ENCODE measurements around the gene CEP70.
"Not testable (repeated sequence)": the region's sequence is repeated elsewhere in the genome, so short reads cannot be mapped to it uniquely, and the experiment has no call there.

The CEP70 gene

DNA sequence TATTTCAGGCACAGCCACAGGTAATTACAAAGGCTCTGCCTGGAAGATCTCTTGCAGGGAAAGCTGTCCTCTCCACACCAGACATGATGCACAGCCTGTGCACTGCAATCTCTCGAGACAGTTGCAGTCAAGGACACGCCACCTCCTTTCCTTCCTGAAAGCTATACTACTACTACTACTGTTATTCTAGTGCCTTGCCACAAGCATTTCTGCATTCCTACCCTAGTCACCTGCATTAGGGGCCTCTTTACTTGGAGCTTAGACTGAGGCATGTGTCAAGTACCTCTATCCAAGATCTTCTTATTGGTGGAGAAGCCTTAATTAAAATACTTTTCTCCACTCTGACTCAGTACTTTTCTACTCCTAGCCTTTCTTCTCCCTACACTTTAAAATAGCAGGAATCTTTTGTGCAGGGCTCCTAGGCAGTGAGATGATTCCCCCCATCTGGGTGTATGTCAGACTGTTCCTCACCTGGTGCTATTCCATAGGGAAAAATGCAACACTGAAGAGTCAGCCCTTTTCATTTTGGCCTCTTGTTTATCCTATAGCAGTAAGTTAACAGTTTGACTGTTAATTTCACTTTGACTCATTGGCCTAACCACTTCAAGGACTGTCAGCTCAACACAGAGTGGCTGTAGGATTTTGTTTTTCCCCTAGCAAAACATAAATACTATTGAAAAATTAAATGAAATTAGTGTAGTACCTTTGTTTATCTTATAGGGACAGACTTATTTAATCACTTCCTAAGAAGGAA lies 80.8 kb downstream of the CEP70 start:
- DNase-seq (ENCODE audit: low read depth in 1 of 2, low spot score in 1 of 2): no peak

DNA sequence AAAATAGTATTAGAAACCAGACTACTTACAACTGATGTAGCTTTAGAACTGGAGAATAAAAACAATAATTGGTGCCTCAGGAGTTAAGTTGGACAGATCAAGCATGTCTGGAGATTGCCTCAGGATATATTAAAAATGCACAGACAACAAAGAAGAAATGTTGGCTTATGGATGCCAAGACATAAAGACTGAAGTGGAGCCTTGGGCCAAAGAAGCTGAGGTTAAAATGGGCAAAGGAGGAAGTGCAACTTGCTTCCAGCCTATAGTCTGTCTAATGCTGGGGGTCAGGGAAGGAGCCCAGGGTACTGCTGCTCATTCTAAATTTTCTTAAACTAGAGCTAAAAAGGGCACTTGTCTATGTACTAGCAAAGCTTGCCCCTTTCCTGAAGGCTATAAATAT lies 82.1 kb downstream of the CEP70 start:
- no peak for DNase-seq (ENCODE audit: low read depth in 1 of 2, low spot score in 1 of 2)

DNA sequence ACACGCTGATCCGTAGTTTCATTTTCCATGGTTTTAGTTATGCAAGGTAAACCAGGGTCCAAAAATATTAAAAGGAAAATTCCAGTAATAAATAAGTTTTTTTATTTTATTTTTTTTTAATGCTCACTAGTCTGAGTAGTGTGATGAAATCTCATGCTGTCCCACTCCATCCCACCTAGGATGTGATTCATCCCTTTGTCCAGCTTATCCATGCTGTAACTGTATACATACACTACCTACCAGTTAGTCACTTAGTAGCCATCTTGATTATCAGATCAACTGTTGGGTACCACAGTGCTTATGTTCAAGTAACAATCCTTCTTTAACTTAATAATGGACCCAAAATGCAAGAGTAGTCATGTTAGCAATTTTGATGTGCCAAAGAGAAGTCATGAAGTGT lies 84.5 kb downstream of the CEP70 start:
- DNase-seq (ENCODE audit: low read depth in 1 of 2, low spot score in 1 of 2): no peak

DNA sequence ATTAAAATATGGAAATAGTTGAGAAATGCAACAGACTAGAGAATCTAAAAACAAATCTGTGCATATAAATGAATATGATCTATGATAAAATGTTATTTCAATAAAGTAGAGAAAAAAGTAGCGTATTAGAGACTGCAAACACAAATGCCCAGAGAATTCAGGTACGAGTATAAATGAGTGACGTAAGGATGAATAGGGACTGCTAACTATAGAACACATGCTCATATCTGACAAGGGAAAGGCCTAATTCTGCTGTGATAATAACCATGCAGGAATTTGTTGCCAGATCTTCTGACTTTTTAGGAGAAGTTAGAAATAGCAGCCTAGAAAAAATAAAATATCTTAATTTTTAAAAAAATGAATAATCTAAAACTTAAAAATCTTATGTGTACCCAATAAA lies 86.5 kb downstream of the CEP70 start:
- no peak for DNase-seq (ENCODE audit: low read depth in 1 of 2, low spot score in 1 of 2)

DNA sequence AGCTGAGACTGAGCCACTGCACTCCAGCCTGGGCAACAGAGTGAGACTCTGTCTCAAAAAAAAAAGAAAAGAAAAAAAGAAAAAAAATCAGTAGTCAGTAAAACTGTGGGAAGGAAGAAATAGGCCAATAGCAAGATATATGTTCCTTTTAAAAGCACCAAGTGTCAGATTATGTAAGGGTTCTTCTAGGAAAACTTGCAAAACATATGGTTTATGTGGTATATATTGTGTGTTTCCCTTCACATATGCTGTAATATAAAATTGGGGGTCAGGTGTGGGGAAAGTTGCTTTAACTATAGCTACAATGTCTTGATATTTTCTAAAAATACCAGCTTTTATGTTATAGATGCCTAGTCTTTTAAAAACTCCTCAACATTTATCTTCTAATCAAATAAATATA lies 95.1 kb downstream of the CEP70 start:
- DNase-seq (ENCODE audit: low read depth in 1 of 2, low spot score in 1 of 2): no peak

DNA sequence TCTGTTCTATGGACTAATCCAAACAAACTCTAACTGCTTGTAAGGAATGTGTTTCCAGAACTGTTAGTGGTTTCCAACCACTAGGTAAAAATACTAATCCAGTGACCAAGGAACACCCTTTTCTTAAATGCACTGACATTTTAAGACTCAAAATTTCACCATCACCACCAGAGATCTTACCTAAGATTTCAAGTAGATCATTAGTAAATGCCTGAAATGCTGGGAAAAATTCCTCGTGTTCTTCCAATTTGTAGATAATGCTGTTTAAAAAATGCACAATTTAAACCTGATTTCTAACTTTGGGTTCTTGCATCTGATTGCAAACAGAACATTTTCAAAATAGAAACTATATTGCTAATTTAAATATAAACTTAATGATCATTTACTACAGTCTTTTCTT lies 96.2 kb downstream of the CEP70 start:
- DNase-seq (ENCODE audit: low read depth in 1 of 2, low spot score in 1 of 2): no peak

DNA sequence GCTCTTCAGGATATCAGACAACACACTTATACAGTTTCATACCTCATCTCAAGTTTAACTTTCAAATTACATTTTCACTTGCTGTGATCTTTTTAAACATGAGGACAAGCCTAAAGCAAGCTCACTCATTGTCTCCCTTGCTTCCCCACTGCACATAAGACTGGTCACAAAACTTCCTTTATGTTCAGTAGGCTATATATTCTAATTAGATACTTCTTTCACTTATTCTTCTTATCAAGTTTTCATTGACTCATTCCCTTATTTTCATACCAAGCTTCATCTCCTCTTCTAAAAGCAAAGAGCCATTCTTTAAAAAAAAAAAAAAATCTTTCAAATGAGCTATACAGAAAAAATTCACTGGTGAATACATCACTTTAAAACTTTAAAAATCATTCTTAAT lies 97.0 kb downstream of the CEP70 start:
- no peak for DNase-seq (ENCODE audit: low read depth in 1 of 2, low spot score in 1 of 2)

DNA sequence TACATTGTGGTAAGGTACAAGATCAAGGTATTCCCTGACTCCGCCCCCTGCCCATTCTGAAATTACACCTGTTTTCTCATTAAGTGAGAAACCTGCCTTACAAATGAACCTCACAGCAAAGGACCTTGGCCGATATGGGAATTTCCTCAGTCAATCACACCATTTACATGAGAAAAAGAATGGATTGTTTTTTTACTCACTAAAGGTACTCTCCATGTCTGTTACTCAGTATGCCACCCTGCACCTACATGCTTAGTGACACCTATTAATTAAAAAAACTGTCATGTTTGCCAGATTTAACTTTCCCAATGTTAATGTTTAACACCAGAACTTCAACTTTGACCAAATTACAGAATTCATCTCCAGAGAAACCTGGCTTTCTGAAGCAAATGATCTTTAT lies 97.6 kb downstream of the CEP70 start:
- DNase-seq (ENCODE audit: low read depth in 1 of 2, low spot score in 1 of 2): no peak

DNA sequence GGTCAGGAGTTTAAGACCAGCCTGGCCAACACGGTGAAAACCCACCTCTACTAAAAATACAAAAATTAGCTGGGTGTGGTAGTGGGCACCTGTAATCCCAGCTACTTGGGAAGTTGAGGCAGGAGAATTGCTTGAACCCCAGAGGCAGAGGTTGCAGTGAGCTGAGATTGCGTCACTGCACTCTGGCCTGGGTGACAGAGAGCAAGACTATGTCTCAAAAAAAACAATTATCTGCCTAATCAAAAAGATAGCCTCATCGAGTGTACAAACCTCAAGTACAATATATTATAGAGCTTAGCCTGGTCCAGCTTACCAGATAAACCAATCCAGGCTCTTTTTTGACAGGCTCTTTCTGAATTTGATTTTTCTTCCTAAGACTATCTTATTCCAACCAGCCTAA lies 98.4 kb downstream of the CEP70 start:
- DNase-seq (ENCODE audit: low read depth in 1 of 2, low spot score in 1 of 2): not testable (repeated sequence)

DNA sequence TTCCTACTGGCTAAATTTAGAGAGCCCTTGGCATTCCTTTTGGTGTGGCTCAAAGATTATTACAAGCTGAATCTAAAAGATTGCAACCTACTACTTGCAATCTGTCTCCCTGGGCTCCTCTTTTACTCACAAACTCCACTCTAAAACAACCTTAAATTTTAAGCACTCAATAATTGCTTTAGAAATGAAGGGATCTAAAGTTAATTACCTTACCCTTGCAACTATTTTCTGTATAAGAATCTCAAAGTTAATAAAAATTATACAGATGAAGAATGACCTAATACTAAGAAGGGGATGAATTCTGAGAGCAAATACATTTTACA lies 99.5 kb downstream of the CEP70 start:
- no peak for DNase-seq (ENCODE audit: low read depth in 1 of 2, low spot score in 1 of 2)

DNA sequence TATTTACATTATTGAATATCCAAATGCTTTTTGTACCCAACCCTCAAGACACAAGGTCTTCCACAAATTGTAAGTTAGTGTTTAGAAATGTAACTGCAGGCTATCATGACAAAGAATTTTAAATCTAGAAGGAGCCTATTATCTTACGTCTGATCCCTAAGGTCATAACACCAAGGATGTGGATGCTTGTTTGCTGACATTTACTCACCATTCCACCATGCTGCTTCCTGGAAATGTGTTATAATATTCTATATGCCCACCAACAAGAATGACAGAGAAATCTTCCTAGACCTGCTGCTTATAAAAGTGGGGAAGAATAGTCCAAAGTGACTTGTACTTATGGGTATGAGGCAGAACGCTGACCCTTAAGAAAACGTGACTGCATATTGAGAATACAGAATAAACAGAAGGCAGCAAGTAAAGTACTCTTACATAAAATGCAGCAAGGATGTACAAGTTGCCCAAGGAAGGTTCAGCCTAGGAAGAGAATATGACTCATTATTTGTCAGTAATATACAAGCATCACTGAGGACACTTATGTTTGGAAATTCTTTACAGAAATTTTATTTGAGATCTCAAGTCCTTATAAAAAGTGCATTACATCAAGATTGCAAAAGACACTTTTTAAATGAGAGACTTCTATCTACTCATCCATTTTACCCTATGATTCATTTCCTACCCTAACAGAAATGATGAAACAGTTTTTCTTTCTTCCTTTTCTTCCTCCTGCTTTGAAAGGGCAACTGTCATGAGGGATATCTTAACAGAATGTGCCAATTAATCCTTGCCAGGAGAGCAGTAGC lies 100.1 kb downstream of the CEP70 start:
- no peak for DNase-seq (ENCODE audit: low read depth in 1 of 2, low spot score in 1 of 2)

DNA sequence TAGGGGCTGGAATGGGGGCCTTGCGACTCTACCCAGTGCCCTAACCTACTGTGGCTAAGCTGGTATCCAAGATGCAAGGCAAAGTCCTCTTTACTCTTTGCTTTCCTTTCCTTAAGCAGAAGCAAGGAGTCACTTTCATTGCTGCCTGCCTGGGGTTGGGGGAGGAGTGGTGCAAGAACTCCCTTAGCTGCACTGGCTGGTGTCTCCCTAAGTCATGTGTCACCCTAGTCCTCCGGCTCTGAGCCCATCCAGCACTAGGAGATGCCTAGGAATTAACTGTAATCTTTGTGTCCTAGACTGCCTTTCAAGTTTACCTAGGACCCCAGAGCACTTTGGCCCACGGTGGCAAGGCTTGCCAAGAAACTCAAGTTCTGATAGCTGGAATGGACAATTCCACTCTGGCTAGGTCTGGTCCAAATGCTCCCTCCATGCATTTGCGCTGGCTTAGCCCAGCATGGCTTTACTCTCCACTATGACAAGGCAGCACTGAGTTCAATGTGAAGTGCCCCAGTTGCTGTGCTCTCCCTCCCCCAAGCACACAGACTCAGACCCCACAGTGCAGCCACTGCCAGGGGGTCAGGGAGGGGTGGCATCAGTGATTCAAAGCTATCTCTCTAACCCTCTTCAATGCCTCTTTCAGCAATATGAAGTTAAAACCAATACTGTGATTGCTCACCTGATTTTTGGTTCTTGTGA lies 100.9 kb downstream of the CEP70 start:
- no peak for DNase-seq (ENCODE audit: low read depth in 1 of 2, low spot score in 1 of 2)

DNA sequence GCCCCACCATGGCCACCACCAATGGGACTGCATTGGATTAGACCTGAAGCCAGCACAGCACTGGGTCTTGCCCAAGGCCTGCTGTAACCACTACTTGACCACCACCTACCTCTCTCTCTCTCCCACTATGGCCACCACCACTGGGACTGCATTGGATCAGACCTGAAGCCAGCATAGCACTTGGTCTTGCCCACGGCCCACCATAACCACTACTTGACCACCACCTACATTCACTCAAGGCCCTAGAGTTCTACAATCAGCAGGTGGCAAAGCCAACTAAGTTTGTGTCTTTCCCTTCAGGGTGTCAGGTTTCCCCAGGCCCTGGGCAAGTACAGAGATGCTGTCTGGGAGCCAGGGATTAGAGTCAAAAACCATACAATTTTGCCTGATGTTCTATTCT lies 102.1 kb downstream of the CEP70 start:
- no peak for DNase-seq (ENCODE audit: low read depth in 1 of 2, low spot score in 1 of 2)

DNA sequence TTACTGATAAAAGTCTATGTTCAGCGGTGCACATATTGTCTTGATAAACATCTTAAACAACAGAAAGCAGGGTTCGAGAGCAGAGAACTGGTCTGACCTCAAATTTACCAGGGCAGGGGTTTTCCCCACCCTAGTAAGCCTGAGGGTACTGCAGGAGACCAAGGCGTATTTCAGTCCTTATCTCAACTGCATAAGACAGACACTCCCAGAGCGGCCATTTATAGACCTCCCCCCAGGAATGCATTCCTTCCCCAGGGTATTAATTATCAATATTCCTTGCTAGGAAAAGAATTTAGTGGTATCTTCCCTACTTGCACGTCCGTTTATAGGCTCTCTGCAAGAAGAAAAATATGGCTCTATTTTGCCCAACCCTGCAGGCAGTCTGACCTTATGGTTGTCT lies 107.5 kb downstream of the CEP70 start:
- not testable (repeated sequence) for DNase-seq (ENCODE audit: low read depth in 1 of 2, low spot score in 1 of 2)

DNA sequence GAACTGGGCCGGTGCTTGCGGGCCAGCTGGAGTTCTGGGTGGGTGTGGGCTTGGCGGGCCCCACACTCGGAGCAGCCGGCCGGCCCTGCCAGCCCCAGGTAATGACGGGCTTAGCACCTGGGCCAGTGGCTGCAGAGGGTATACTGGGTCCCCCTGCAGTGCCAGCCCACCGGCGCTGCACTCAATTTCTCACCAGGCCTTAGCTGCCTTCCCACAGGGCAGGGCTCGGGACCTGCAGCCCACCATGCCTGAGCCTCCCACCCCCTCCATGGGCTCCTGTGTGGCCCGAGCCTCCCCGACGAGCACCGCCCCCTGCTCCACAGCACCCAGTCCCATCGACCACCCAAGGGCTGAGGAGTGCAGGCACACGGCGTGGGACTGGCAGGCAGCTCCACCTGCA lies 109.4 kb downstream of the CEP70 start:
- not testable (repeated sequence) for DNase-seq (ENCODE audit: low read depth in 1 of 2, low spot score in 1 of 2)

DNA sequence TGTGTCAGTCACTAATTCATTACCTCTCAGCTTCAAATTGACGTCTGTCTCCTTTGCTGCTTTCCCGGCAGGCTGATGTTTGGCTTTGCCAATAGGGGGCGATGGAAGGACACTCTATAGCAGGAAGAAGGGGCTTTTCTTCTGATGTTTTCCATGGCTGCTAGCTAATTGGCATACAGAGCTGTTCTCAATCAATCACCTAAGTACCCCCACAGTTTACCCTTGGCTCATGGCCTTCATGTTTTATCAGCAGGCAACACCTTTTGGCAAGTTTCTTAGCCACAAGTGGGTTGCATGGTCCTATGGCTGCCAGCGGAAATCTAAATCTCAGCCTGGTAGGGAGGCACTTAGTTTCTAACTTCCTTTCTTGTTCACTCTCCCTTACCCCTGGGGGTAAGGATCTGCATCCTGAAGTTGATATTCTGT lies 114.6 kb downstream of the CEP70 start:
- no peak for DNase-seq (ENCODE audit: low read depth in 1 of 2, low spot score in 1 of 2)

DNA sequence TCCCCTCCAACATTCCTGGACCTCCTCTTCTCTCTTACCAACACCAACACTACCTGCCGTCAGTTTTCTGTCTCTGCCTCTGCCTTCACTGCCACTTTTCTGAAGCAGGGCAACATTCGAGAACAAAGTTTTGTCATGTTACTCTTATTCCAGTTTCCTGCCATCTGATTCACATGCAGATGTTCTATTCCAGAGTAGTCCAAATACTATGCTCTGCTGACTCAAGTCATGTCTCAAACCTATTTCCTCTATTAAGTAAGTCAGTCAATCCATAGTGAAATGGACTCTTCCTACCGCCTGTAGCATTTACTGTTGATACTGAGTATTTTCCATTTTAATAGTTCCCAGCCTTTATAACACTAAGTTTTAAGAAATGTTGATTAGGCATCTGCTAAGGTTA lies 116.3 kb downstream of the CEP70 start:
- DNase-seq (ENCODE audit: low read depth in 1 of 2, low spot score in 1 of 2): no peak

DNA sequence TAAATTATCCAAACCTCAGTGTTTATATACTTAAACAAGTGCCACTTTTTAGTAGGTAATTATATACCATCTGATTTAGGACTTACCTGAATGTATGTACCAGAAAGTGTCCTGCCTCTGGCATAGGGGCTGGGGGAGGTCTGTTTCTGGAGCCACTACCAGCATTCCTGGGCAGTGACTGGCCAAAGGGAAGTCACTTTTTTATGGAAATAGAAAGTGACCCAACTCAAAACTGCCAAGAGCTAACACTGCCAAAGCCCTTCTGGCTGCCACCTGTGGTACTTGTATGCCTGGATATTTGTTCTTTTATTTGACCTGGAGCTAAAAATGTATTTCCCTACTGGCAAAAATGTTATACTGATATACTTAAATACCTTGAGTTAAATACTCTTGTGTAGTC lies 116.9 kb downstream of the CEP70 start:
- DNase-seq (ENCODE audit: low read depth in 1 of 2, low spot score in 1 of 2): no peak

DNA sequence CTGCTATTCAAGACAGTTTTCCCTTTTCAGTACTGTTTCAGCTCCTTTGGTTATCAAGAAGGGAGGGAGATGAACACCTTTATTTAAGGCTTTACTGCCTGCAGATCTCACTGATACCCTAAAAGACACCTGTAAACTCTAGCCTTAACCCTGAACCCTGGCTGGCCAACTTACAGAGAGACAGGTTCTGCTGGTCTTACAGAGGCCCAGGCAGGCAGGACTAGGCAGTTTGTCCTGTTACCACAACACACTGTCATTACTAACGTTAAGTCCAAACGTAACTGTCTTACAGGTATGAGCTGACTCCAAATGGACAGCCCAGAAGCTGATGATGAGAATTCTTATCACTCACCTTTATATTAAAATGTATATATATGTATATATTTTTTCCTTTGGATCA lies 117.5 kb downstream of the CEP70 start:
- DNase-seq (ENCODE audit: low read depth in 1 of 2, low spot score in 1 of 2): no peak

DNA sequence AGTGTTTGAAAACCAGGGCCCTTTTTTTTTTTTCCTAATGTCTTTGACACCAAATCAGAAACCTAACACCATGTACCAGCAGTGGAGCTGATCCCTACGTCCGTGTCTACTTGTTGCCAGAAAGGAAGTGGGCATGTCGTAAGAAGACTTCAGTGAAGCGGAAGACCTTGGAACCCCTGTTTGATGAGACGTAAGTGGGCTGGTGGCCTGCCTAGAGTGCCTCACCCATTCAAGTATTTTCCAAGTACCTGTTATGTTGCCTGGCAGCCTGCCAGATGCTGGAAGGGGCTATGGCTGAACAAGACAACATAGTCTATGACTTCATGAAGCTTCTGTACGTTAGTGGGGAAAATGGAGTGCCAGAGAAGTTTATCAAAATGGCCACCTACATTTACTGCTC lies 119.9 kb downstream of the CEP70 start:
- DNase-seq (ENCODE audit: low read depth in 1 of 2, low spot score in 1 of 2): no peak

DNA sequence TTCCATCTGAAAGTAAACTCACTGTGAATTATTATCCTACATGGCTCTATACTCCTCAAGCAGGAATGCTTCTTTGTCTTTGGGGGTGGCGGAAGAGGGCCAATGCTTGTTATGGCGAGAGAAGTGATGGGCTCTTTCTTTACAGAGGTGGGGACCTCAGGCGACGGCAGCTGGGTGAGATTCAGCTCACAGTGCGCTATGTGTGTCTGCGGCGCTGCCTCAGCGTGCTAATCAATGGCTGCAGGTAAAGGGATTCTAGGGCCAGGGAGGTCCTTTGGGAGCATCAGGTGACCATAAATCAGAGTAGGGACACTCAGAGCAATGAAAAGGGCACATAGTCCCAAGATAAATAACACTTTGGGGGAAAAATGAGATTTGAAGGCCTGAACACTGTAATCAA lies 120.7 kb downstream of the CEP70 start:
- DNase-seq (ENCODE audit: low read depth in 1 of 2, low spot score in 1 of 2): no peak

DNA sequence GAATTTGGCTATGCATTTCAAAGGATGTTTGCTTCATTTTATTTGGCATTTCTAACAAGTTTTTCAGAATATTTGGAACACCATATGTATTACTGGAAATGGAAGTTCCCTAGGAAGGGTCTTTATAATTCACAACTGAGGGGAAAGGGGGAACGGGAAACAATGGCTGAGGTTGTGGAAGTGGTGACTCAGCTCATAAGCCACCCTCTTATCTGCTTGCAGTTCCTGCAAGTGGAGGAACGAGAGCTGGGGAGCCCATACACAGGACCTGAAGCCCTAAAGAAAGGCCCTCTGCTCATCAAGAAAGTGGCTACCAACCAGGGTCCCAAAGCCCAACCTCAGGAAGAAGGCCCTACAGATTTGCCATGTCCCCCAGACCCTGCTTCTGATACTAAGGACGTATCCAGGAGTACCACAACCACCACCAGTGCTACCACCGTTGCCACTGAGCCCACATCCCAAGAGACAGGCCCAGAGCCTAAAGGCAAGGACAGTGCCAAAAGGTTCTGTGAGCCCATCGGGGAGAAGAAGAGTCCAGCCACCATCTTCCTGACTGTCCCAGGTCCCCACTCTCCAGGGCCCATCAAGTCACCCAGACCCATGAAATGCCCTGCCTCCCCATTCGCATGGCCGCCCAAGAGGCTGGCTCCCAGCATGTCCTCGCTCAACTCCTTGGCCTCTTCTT lies 121.8 kb downstream of the CEP70 start:
- no peak for DNase-seq (ENCODE audit: low read depth in 1 of 2, low spot score in 1 of 2)
